GM19463 (cell line): Measurements from ENCODE around the gene GRIP2.

ENCODE experiments used
- ATAC-seq: cut with Tn5 transposase; IDR thresholded peaks from one replicate; pipeline ENCODE4 v1.9.1; 2021; ENCODE audit warnings: mild to moderate bottlenecking, moderate library complexity; ENCODE audit not compliant: unreplicated experiment

The GRIP2 gene

GRCh38 chr3:14457999-14458398 is 82.1 kb downstream of the GRIP2 start:
- no peak for ATAC-seq

- no peak for ATAC-seq
Measured at GRCh38 chr3:14457481-14457880, 82.7 kb downstream of the GRIP2 start.

- ATAC-seq = no peak
Measured at GRCh38 chr3:14456794-14457193, 83.3 kb downstream of the GRIP2 start.

GRCh38 chr3:14455571-14456317 is 84.4 kb downstream of the GRIP2 start:
- no peak for ATAC-seq

GRCh38 chr3:14454639-14455310 is 85.4 kb downstream of the GRIP2 start:
- no peak for ATAC-seq

GRCh38 chr3:14453876-14454638 is 86.1 kb downstream of the GRIP2 start:
- ATAC-seq = no peak

GRCh38 chr3:14452740-14453710 is 87.1 kb downstream of the GRIP2 start:
- no peak for ATAC-seq

GRCh38 chr3:14451844-14452739 is 88.0 kb downstream of the GRIP2 start:
- ATAC-seq = no peak

GRCh38 chr3:14450922-14451606 is 89.1 kb downstream of the GRIP2 start:
- ATAC-seq = no peak

- ATAC-seq = no peak
Measured at GRCh38 chr3:14450506-14450905, 89.6 kb downstream of the GRIP2 start.

GRCh38 chr3:14448756-14449727 is 91.1 kb downstream of the GRIP2 start:
- no peak for ATAC-seq

GRCh38 chr3:14448063-14448462 is 92.1 kb downstream of the GRIP2 start:
- no peak for ATAC-seq

- ATAC-seq = no peak
Measured at GRCh38 chr3:14446988-14447570, 93.1 kb downstream of the GRIP2 start.

GRCh38 chr3:14445773-14446172 is 94.4 kb downstream of the GRIP2 start:
- no peak for ATAC-seq

GRCh38 chr3:14444380-14444779 is 95.8 kb downstream of the GRIP2 start:
- ATAC-seq = no peak

- ATAC-seq = no peak
Measured at GRCh38 chr3:14441920-14442300, 98.2 kb downstream of the GRIP2 start.

- ATAC-seq = no peak
Measured at GRCh38 chr3:14441240-14441919, 98.8 kb downstream of the GRIP2 start.
